Activated CD8-positive, alpha-beta memory T cell treated with anti-CD3 and anti-CD28 coated beads, Interleukin-2, amount 10 ng/mL, durations not matched to agents 7 days and 5 days (primary cell): ENCODE results near the gene MAGEF1. TPM values are rescaled to one million over a fixed set of nuclear protein-coding genes. Genes with fewer than 3 reads are reported as not detected.

Experiments used
- ATAC-seq: fragments of 150-1000 bp; cut with Tn5 transposase; one replicate; pipeline ENCODE4 v1.10.0; 2021; ENCODE audit warnings: moderate library complexity
- CTCF ChIA-PET: fragments of 350-600 bp; sonication (Branson Sonifier 250); formaldehyde crosslinking; loops from one replicate; lab custom pipeline; 2021; ENCODE audit warnings: antibody characterized with exemption; lab: Charles Lee
- DNase-seq: peaks from one replicate; pipeline ENCODE4 v3.0.0-alpha.2; 2020
- H3K27ac Mint-ChIP-seq: one replicate; pipeline ENCODE4 v1.8.0; 2021; ENCODE audit warnings: mild to moderate bottlenecking, mixed read lengths
- H3K27me3 Mint-ChIP-seq: one replicate; pipeline ENCODE4 v1.8.0; 2021; ENCODE audit warnings: mixed read lengths
- H3K36me3 Mint-ChIP-seq: one replicate; pipeline ENCODE4 v1.8.0; 2021; ENCODE audit warnings: mild to moderate bottlenecking, mixed read lengths
- H3K4me1 Mint-ChIP-seq: one replicate; pipeline ENCODE4 v1.8.0; 2021; ENCODE audit warnings: mixed read lengths
- H3K4me3 Mint-ChIP-seq: one replicate; pipeline ENCODE4 v1.8.0; 2021; ENCODE audit warnings: mild to moderate bottlenecking, moderate library complexity, mixed read lengths
- H3K9me3 Mint-ChIP-seq: one replicate; pipeline ENCODE4 v1.8.0; 2022; ENCODE audit warnings: low read depth, mixed read lengths
- total RNA-seq, 2 experiments: library from RNA; stranded (reverse); gene quantifications; one replicate each; pipeline ENCODE4 v1.2.3, GENCODE V29; 2021

The MAGEF1 gene, protein sequence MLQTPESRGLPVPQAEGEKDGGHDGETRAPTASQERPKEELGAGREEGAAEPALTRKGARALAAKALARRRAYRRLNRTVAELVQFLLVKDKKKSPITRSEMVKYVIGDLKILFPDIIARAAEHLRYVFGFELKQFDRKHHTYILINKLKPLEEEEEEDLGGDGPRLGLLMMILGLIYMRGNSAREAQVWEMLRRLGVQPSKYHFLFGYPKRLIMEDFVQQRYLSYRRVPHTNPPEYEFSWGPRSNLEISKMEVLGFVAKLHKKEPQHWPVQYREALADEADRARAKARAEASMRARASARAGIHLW
- 1 to 10 TPM; 2.8 to 5.9 TPM for total RNA-seq

DNA sequence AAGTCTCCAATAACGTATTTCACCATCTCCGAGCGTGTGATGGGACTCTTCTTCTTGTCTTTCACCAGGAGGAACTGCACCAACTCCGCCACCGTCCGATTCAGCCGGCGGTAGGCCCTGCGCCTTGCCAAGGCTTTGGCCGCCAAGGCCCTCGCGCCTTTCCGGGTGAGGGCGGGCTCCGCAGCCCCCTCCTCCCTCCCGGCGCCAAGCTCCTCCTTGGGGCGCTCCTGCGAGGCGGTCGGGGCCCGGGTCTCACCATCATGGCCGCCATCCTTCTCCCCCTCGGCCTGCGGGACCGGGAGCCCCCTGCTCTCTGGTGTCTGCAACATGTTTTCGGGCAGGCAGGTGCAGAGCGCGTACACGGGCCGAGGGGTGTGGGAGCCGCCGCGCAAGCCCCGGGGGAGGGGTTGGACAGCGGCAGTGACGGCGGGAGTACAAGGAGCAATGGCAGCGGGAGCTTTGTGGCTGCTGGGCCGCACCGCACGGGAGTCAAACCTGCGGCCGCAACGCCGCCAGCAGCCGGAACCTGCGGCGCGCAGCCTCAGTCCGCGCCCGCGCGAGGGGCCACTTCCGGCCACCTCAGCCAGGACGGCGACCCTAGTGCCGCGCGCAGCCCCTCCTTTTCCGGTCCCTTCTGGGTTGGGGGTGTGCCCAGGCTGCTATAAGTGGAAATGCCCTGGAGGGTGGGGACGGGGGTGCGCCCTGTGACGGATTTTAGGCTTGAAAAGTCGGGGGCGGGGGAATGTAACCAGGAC, at the start of gene MAGEF1:
TSS of gene MAGEF1 (minus strand) at position 572 of the 755 bp plus-strand sequence. CDS start at position 329, 243 bp downstream.
- peaks cover 29% of the 10 kb centered on the region for H3K4me1 Mint-ChIP-seq
- peak within 1 kb of the TSS; percentile 75 for H3K4me3 Mint-ChIP-seq
- CTCF ChIA-PET, result interaction anchor here (0.8 kb wide), 2 partner anchors 31 to 151 kb away, joined by 3 to 5 read pairs; partner anchors contain the start of gene EPHB3
- H3K9me3 Mint-ChIP-seq, result peaks cover 3% of the 10 kb centered on the region
- peak within 1 kb of the TSS; percentile 79 for H3K27ac Mint-ChIP-seq
- peaks cover 27% of the 10 kb centered on the region for H3K27me3 Mint-ChIP-seq
- peak; percentile 79 for DNase-seq
- peaks cover 14% of the 10 kb centered on the region for H3K36me3 Mint-ChIP-seq
- peak; percentile 79 for ATAC-seq

- Mint-ChIP-seq H3K36me3 (no peaks in the 10 kb centered on the region), H3K27me3 (peaks cover 3% of the 10 kb centered on the region), H3K9me3 (no peaks in the 10 kb centered on the region), H3K4me3 (no peak overlapping the region), H3K4me1 (peaks cover 3% of the 10 kb centered on the region), H3K27ac (no peak overlapping the region)
- CTCF ChIA-PET, result interaction anchor here (1.3 to 1.6 kb wide), 3 partner anchors 16 to 200 kb away, joined by 3 to 6 read pairs (median 4); partner anchors contain the start of gene EPHB3
- DNase-seq (no peak), ATAC-seq (no peak)
These were observed 49.4 kb upstream of the MAGEF1 start for GRCh38 chr3:184761075-184761841.

DNA sequence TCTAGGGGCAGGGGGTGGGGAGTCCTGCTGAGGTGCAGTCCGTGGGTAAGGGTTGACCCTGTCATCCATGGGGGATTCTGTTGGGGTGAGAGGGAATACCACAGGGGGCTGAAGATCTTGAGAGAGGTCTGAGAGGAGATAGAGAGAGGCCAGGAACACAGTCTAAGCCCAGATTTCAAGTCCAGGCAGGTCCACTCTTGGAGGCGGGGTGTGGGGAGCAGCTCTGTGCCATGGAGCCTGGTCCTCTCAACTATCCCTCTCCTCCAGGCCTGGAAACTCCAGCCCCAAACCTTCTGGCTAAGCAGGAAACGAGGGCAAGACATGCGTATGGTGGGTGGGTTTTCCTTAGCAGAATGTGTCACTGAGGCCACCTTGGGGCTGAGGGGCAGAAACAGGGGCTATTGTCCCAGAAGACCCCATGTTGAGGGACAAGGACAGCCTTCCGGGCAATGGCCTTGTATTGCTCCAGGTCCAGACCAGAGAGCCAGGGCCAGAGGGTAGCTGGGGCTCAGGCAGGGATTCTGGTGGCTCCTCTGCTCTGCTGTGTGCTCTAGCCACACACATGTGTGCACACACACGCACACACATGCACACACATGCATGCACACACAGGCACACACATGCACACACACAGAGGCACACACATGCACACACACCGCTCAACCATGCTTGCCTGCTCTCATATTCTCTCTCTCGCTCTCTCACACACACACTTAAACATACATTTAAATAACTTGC, 48.6 kb upstream of the MAGEF1 start:
- no peak overlapping the region for H3K4me3 Mint-ChIP-seq

DNA sequence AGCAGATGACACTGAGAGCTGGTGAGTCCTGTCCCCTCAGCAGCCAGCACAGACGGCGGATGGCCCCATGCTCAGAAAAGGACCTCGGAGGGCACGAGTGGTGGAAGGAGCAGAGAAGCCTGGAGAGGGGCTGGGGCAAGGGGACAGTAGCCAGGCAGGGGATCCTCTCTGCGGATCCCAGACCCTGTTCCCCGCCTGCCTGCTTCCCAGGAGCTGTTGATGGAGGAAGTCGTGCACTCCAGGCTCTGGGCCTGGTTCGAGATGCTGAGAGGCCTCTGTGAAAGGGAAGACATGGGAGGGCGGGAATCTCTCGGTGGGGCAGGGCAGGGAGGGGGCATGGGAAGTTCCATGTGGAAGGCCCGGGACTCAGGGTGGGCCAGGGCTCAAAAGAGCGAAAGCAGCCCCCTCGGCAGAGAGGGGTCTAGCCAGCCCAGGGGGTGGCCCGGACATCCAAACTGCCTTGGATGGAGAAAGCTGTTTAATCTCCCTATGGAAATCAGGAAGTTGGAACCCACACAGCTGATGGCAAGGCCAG, 47.9 kb upstream of the MAGEF1 start:
- DNase-seq (no peak), ATAC-seq (no peak)
- Mint-ChIP-seq H3K27me3 (peaks cover 3% of the 10 kb centered on the region), H3K36me3 (no peaks in the 10 kb centered on the region), H3K9me3 (no peaks in the 10 kb centered on the region), H3K4me1 (peaks cover 3% of the 10 kb centered on the region), H3K4me3 (no peak overlapping the region), H3K27ac (no peak overlapping the region)
- CTCF ChIA-PET, result interaction anchor here (1.5 to 1.6 kb wide), 2 partner anchors 18 to 198 kb away, joined by 3 to 4 read pairs; partner anchors contain the start of gene EPHB3

More for the DNA sequence above, 48.6 kb upstream of the MAGEF1 start:
- no peak for DNase-seq
- CTCF ChIA-PET, result interaction anchor here (1.3 to 1.6 kb wide), 3 partner anchors 17 to 199 kb away, joined by 3 to 6 read pairs (median 4); partner anchors contain the start of gene EPHB3
- H3K9me3 Mint-ChIP-seq, result no peaks in the 10 kb centered on the region
- no peaks in the 10 kb centered on the region for H3K36me3 Mint-ChIP-seq
- peaks cover 3% of the 10 kb centered on the region for H3K27me3 Mint-ChIP-seq
- no peak for ATAC-seq
- H3K27ac Mint-ChIP-seq, result no peak overlapping the region
- peaks cover 3% of the 10 kb centered on the region for H3K4me1 Mint-ChIP-seq

GRCh38 chr3:184758056-184758455, 46.2 kb upstream of the MAGEF1 start:
- H3K9me3 Mint-ChIP-seq, result no peaks in the 10 kb centered on the region
- ATAC-seq (no peak), DNase-seq (no peak)
- no peak overlapping the region for H3K4me3 Mint-ChIP-seq
- peaks cover 2% of the 10 kb centered on the region for H3K27me3 Mint-ChIP-seq
- H3K27ac Mint-ChIP-seq, result no peak overlapping the region
- CTCF ChIA-PET, result interaction anchor here (0.9 kb wide), 1 partner anchor 197 kb away, joined by 5 read pairs; the partner anchor contains the start of gene EPHB3
- H3K36me3 Mint-ChIP-seq, result no peaks in the 10 kb centered on the region
- H3K4me1 Mint-ChIP-seq, result peaks cover 3% of the 10 kb centered on the region

DNA sequence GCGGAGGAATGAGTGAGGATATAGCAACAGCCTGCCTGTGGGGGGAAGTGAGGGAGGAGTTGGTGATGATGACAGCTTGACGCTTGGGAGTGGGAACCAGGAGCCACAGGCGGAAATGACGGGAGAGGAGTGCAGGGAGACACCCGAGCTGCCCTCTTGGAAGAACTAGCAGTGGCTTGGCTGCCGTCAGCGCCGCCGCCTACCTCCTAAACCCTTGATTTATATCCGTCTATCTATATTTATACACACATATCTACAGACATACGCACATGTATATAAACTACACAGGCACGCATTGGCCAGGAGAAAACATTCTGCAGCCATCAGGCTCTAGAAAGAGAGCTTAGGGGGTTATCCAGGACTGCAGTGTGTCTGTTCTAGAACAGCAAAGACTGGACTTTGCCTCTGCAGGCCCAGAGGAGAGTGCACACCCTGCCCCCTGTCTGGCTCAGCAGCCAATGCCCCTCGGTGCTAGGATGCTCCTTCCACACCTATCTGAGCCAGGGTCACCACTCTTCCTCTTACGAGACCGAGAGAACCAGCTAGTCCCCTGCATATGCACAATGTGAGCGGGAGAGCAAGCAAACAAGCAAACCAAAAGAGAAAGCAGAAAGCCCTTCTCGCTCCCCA, 45.3 kb upstream of the MAGEF1 start:
- Mint-ChIP-seq H3K27me3 (peaks cover 4% of the 10 kb centered on the region), H3K36me3 (no peaks in the 10 kb centered on the region), H3K4me1 (peaks cover 3% of the 10 kb centered on the region), H3K4me3 (no peak overlapping the region), H3K9me3 (no peaks in the 10 kb centered on the region), H3K27ac (no peak overlapping the region)
- CTCF ChIA-PET, result interaction anchor here (1.9 kb wide), 1 partner anchor 196 kb away, joined by 5 read pairs; the partner anchor contains the start of gene EPHB3
- ATAC-seq (no peak), DNase-seq (no peak)

DNA sequence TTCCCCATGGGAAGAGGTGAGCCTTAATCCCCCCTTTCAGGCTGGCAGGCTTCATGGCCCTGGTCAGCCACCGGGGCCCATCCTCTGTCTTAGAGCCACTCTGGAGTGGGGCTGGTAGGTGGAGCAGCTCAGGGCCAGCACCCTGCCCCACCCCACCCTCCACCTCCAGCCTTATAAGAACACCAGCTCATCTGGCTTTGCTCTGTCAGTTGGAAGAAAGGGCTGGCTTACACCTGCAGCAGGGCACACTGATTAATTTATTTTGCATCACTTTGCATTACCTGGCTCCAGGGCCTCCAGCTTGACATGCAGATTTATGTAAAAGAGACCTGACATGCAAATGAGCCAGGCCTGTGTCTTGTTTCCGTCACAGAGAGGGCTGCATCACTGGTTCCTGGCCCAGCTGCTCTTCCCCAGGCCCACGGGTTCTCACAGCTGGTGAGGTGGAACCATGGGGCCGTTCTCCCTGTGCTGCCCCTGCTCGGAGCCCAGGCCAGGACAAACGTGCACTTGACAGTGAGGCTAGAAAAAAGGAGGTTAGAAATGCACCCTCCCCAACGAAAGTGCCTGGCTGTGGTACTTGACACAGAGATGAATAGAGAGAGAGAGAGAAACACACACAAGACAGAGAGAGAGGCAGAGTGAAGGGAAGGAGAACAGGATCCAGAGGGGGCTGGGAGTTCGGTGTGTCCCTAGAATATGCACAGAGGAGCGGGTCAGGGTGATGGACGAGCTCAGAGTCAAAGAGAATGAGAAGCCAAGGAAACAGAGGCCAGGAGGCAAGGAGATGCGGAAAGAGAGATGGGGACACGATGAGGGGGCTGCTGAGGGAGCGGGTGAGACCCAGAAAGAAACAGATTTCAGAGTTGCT, 44.5 kb upstream of the MAGEF1 start:
- ATAC-seq (no peak), DNase-seq (no peak)
- no peaks in the 10 kb centered on the region for H3K9me3 Mint-ChIP-seq
- H3K27ac Mint-ChIP-seq, result no peak overlapping the region
- H3K4me1 Mint-ChIP-seq, result peaks cover 3% of the 10 kb centered on the region
- peaks cover 4% of the 10 kb centered on the region for H3K27me3 Mint-ChIP-seq
- no peak overlapping the region for H3K4me3 Mint-ChIP-seq
- no peaks in the 10 kb centered on the region for H3K36me3 Mint-ChIP-seq
- CTCF ChIA-PET, result interaction anchor here (1.9 kb wide), 1 partner anchor 195 kb away, joined by 5 read pairs; the partner anchor contains the start of gene EPHB3

- CTCF ChIA-PET, result interaction anchor here (1.9 kb wide), 1 partner anchor 194 kb away, joined by 5 read pairs; the partner anchor contains the start of gene EPHB3
These were observed 43.5 kb upstream of the MAGEF1 start for GRCh38 chr3:184755315-184755731.

GRCh38 chr3:184752361-184752760, 40.5 kb upstream of the MAGEF1 start:
- Mint-ChIP-seq H3K27me3 (peaks cover 4% of the 10 kb centered on the region), H3K4me1 (peaks cover 14% of the 10 kb centered on the region), H3K36me3 (no peaks in the 10 kb centered on the region), H3K27ac (no peak overlapping the region), H3K4me3 (no peak overlapping the region), H3K9me3 (no peaks in the 10 kb centered on the region)
- no peak for ATAC-seq
- DNase-seq, result no peak
- CTCF ChIA-PET, result interaction anchor here (2.5 kb wide), 1 partner anchor 191 kb away, joined by 11 read pairs; the partner anchor contains the start of gene EPHB3

More at GRCh38 chr3:184755315-184755731, 43.5 kb upstream of the MAGEF1 start:
- no peak for DNase-seq
- ATAC-seq, result no peak
- Mint-ChIP-seq H3K36me3 (no peaks in the 10 kb centered on the region), H3K4me1 (peaks cover 3% of the 10 kb centered on the region), H3K4me3 (no peak overlapping the region), H3K27me3 (peaks cover 4% of the 10 kb centered on the region), H3K27ac (no peak overlapping the region), H3K9me3 (no peaks in the 10 kb centered on the region)

DNA sequence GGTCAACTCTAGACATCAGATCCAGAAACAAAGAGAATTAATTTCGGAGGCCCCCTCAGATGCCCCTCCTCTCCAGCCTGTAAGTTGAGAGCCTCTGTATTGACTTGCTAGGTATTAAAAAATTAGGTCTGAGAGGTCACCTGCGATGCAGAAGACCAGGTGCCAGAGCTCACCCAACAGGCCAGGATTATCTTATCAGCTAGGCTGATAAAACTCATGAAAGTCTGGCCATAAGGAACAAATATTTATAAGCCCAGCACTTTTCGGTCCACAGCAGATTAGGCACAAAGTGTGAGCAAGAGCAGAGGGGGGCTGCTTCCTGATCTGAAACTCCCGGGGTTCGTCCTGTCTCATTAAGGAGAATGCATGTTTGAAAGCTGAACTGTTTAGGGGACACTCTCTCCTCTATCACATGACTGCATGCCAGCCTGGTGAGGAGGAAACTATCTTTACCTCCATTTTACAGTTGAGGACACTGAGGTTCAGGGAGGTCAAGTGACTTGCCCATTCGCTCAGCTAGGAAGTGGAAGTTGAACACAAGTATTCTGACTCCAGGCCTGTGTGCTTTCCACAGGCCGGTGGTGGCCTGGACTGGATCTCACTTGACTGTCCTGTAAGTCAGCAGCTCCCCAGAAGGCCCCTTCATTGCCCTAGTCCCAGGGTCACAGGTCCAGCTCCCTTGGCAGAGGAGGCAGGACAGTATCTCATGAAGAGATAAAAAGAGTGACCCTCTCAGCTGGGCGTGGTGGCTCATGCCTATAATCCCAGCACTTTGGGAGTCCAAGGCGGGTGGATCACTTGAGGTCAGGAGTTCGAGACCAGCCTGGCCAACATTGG, 39.6 kb upstream of the MAGEF1 start:
- CTCF ChIA-PET, result interaction anchor here (2.5 kb wide), 1 partner anchor 190 kb away, joined by 11 read pairs; the partner anchor contains the start of gene EPHB3
- Mint-ChIP-seq H3K27me3 (peaks cover 4% of the 10 kb centered on the region), H3K9me3 (no peaks in the 10 kb centered on the region), H3K36me3 (no peaks in the 10 kb centered on the region), H3K4me1 (peaks cover 10% of the 10 kb centered on the region), H3K27ac (no peak overlapping the region), H3K4me3 (no peak overlapping the region)
- ATAC-seq (no peak), DNase-seq (no peak)
